Measurements from ENCODE around the gene MGAT5B. TPM values are rescaled to one million over a fixed set of nuclear protein-coding genes. Genes with fewer than 3 reads are reported as not detected.

The MGAT5B gene
- total and polyA plus RNA-seq, 2 of the 13 experiments (the other 11 are each of a cell fraction or from before 2014, with no cell fraction given): 0.07 to 0.13 TPM

GRCh38 chr17:76998839-76999238, 130.6 kb downstream of the MGAT5B start (continued):
- TF ChIP-seq ATM (IDR thresholded peaks at IDR 0.05; ENCODE audit: borderline replicate concordance) (no peak), ISL2 (CRISPR knock-in tag; IDR thresholded peaks at IDR 0.05) (no peak), ZNF724P (CRISPR knock-in tag; IDR thresholded peaks at IDR 0.05; ENCODE audit: borderline replicate concordance) (no peak), LRRFIP1 (CRISPR knock-in tag; conservative IDR thresholded peaks at IDR 0.05) (no peak), MZF1 (CRISPR knock-in tag; IDR thresholded peaks at IDR 0.05; ENCODE audit: borderline replicate concordance) (no peak), SKI (IDR thresholded peaks at IDR 0.05; ENCODE audit: partially characterized antibody) (no peak), CCAR2 (optimal IDR thresholded peaks at IDR 0.05; ENCODE audit: low read depth, low read length) (no peak), SOX5 (CRISPR knock-in tag; IDR thresholded peaks at IDR 0.05; ENCODE audit: borderline replicate concordance) (peak; percentile 65; the same call in 1 of the 2 replicates), PPARG (CRISPR knock-in tag; conservative IDR thresholded peaks at IDR 0.05) (peak; percentile 94), PRDM15 (CRISPR knock-in tag; IDR thresholded peaks at IDR 0.05) (no peak), THAP11 (CRISPR knock-in tag; IDR thresholded peaks at IDR 0.05) (no peak), ZNF205 (CRISPR knock-in tag; IDR thresholded peaks at IDR 0.05) (0 out of 2 replicates have a peak, but pooled peaks have one; percentile 51), KDM6A (CRISPR knock-in tag; IDR thresholded peaks at IDR 0.05; ENCODE audit: low read depth) (0 out of 2 replicates have a peak, but pooled peaks have one; percentile 20), ZBTB7A (CRISPR knock-in tag; IDR thresholded peaks at IDR 0.05) (no peak), NR2F6 (IDR thresholded peaks at IDR 0.05) (peak; percentile 85), NR2F6 (CRISPR knock-in tag; IDR thresholded peaks at IDR 0.05) (peak; percentile 84), GFI1 (CRISPR knock-in tag; IDR thresholded peaks at IDR 0.05; ENCODE audit: borderline replicate concordance) (no peak), PTBP1 (IDR thresholded peaks at IDR 0.05; ENCODE audit: low read depth, low read length, poor library complexity, severe bottlenecking) (no peak), BHLHE40 (IDR thresholded peaks at IDR 0.05; ENCODE audit: low read length) (no peak), ZEB1 (IDR thresholded peaks at IDR 0.05; ENCODE audit: insufficient replicate concordance, low read depth) (no peak), MEF2D (CRISPR knock-in tag; IDR thresholded peaks at IDR 0.05) (no peak), HCFC1 (IDR thresholded peaks at IDR 0.05; ENCODE audit: low read depth, low read length) (no peak), TBX2 (CRISPR knock-in tag; IDR thresholded peaks at IDR 0.05; ENCODE audit: borderline replicate concordance) (no peak), ZNF326 (CRISPR knock-in tag; IDR thresholded peaks at IDR 0.05; ENCODE audit: borderline replicate concordance) (no peak)
- TF ChIP-seq, protein P1, sequence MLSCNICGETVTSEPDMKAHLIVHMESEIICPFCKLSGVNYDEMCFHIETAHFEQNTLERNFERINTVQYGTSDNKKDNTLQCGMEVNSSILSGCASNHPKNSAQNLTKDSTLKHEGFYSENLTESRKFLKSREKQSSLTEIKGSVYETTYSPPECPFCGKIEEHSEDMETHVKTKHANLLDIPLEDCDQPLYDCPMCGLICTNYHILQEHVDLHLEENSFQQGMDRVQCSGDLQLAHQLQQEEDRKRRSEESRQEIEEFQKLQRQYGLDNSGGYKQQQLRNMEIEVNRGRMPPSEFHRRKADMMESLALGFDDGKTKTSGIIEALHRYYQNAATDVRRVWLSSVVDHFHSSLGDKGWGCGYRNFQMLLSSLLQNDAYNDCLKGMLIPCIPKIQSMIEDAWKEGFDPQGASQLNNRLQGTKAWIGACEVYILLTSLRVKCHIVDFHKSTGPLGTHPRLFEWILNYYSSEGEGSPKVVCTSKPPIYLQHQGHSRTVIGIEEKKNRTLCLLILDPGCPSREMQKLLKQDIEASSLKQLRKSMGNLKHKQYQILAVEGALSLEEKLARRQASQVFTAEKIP (CRISPR knock-in tag; IDR thresholded peaks at IDR 0.05; ENCODE audit: borderline replicate concordance): no peak

Measured in HepG2 (cell line).